ENCODE data around the gene MMP14. TPM values are rescaled to one million over a fixed set of nuclear protein-coding genes. Genes with fewer than 3 reads are reported as not detected.

MMP14 gene
- total RNA-seq, 2 experiments from 2014 or later = 2.8 to 9.0 TPM

DNA sequence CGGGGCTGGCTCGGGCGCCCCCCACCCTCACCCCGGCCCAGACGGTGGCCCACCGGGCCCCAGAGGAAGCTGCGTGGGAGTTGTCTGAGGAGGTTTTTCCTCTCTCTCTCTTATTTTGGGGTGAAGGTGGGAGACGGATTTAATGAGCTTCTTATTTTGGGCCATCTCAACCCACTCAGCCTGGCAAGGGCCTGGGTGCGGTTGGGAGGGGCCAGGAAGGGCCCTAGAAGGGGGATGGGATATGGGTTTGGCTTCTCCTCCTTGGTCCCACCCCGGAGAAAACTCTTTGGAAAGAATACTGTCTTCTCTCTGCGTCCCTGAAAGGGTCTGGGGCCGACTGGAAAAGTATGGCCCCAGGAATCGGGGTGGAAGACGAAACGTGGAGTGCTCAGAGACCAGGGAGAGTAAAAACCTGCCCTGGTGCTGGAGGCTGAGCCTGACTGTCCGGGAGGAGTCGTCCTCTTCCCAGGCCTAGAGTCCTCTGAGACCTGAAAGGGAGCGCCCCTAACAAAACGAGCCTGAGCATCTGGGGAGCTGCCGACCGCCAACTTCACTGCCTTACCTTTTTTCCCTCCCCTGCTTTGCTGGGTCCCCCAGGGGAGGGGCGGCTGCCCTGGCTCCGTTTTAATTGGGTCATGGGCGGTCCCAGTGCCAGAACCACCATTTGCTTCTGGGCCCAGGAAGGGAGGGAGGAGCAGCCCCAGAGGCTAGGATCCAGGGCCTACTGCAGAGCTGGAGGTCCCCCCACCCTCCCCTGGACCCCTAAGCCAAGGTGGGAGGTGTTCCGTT lies 1.6 kb downstream of the MMP14 start:
- ChIA-PET CTCF (ENCODE audit: unreplicated experiment) (interaction anchor here (0.6 kb wide), 1 partner anchor 367 kb away, joined by 4 read pairs; no protein-coding TSS in a partner anchor), POLR2A (interaction anchor here (0.6 to 0.9 kb wide), 3 partner anchors 8 to 13 kb away, joined by 3 to 4 read pairs (median 3); partner anchors contain the start of gene MRPL52)
- Histone ChIP-seq H3K36me3 (ENCODE audit: insufficient read depth, low read length) (peaks cover 34% of the 10 kb centered on the region), H3K9me3 (ENCODE audit: low read length) (no peaks in the 10 kb centered on the region), H3K9me2 (ENCODE audit: insufficient read depth, low read length) (no peaks in the 10 kb centered on the region), H3K4me1 (ENCODE audit: insufficient read depth, low read length, poor library complexity, severe bottlenecking) (no peaks in the 10 kb centered on the region), H3K79me2 (ENCODE audit: insufficient read depth, low read depth, low read length) (no peaks in the 10 kb centered on the region), H3K4me3 (ENCODE audit: low read depth, low read length, poor library complexity, severe bottlenecking) (no peak overlapping the region), H4K20me1 (ENCODE audit: insufficient read depth, low read length) (no peaks in the 10 kb centered on the region), H3K27ac (ENCODE audit: low read depth, low read length, poor library complexity, severe bottlenecking) (no peak overlapping the region), H2AFZ (ENCODE audit: low read length) (no peak overlapping the region), H3K4me2 (ENCODE audit: low read length) (no peak overlapping the region)
- TF ChIP-seq, protein P1, sequence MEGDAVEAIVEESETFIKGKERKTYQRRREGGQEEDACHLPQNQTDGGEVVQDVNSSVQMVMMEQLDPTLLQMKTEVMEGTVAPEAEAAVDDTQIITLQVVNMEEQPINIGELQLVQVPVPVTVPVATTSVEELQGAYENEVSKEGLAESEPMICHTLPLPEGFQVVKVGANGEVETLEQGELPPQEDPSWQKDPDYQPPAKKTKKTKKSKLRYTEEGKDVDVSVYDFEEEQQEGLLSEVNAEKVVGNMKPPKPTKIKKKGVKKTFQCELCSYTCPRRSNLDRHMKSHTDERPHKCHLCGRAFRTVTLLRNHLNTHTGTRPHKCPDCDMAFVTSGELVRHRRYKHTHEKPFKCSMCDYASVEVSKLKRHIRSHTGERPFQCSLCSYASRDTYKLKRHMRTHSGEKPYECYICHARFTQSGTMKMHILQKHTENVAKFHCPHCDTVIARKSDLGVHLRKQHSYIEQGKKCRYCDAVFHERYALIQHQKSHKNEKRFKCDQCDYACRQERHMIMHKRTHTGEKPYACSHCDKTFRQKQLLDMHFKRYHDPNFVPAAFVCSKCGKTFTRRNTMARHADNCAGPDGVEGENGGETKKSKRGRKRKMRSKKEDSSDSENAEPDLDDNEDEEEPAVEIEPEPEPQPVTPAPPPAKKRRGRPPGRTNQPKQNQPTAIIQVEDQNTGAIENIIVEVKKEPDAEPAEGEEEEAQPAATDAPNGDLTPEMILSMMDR (conservative IDR thresholded peaks at IDR 0.05; ENCODE audit: low read length) = no peak
- no peak for TF ChIP-seq EZH2phosphoT487 (IDR thresholded peaks at IDR 0.05; ENCODE audit: borderline replicate concordance, low read depth, low read length)
- no peak for DNase-seq (ENCODE audit: low spot score)
- BruUV-seq (replicated peaks) = no TSS peak
- intact Hi-C loops (cut with micrococcal nuclease; ENCODE audit: unreplicated experiment) = no loop called here

DNA sequence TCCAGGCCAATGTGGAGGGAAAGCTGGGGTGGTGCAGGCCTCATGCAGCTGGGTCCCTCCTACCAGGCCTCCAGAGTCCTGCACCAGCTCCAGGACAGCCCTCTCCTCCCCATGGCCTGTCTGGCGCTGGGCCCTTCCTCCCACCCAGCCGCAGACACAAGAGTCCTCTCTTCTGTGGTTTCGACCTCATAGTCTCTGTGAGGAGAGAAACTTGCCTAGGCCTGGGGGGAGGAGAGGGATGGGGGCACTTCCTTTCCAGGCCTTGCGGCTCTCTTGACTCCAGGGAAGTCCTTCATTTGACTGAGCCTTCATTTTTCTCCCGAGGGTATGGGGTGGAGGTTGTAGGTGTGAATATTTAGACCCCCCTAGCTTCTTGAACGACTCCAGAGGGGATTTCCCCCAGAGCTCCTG lies 2.3 kb downstream of the MMP14 start:
- no TSS peak for BruUV-seq (replicated peaks)
- H3K79me2 ChIP-seq (ENCODE audit: insufficient read depth, low read depth, low read length) = no peaks in the 10 kb centered on the region
- H2AFZ ChIP-seq (ENCODE audit: low read length) = no peak overlapping the region
- CTCF ChIA-PET (ENCODE audit: unreplicated experiment) = interaction anchor here (0.6 kb wide), 1 partner anchor 367 kb away, joined by 4 read pairs; no protein-coding TSS in a partner anchor
- intact Hi-C loops (cut with micrococcal nuclease; ENCODE audit: unreplicated experiment) = no loop called here
- no peaks in the 10 kb centered on the region for H3K9me2 ChIP-seq (ENCODE audit: insufficient read depth, low read length)
- H3K4me2 ChIP-seq (ENCODE audit: low read length) = no peak overlapping the region
- H3K9me3 ChIP-seq (ENCODE audit: low read length) = no peaks in the 10 kb centered on the region
- no peak for DNase-seq (ENCODE audit: low spot score)
- no peaks in the 10 kb centered on the region for H3K4me1 ChIP-seq (ENCODE audit: insufficient read depth, low read length, poor library complexity, severe bottlenecking)
- H3K27ac ChIP-seq (ENCODE audit: low read depth, low read length, poor library complexity, severe bottlenecking) = no peak overlapping the region
- H3K4me3 ChIP-seq (ENCODE audit: low read depth, low read length, poor library complexity, severe bottlenecking) = no peak overlapping the region
- TF ChIP-seq EZH2phosphoT487 (IDR thresholded peaks at IDR 0.05; ENCODE audit: borderline replicate concordance, low read depth, low read length) = no peak
- TF ChIP-seq, protein P1 (conservative IDR thresholded peaks at IDR 0.05; ENCODE audit: low read length) = no peak
- peaks cover 27% of the 10 kb centered on the region for H3K36me3 ChIP-seq (ENCODE audit: insufficient read depth, low read length)
- no peaks in the 10 kb centered on the region for H4K20me1 ChIP-seq (ENCODE audit: insufficient read depth, low read length)
- POLR2A ChIA-PET = interaction anchor here (0.6 to 0.9 kb wide), 2 partner anchors 9 to 11 kb away, joined by 3 to 4 read pairs; partner anchors contain the start of gene MRPL52
